IMR-90 (cell line): ENCODE results near the gene ZNF532. TPM values are rescaled to one million over a fixed set of nuclear protein-coding genes. Genes with fewer than 3 reads are reported as not detected.

Source experiments
- ATAC-seq: fragments of 200-7000 bp; cut with Tn5 transposase; 2 replicates; pipeline ENCODE4 v1.9.1; 2020; ENCODE audit warnings: low read depth, mild to moderate bottlenecking, moderate library complexity
- BruUV-seq: library from RNA; stranded (reverse); fragments of 400-500 nt; replicated peaks from 2 replicates; lab custom pipeline; 2021; lab: Mats Ljungman, UMichigan
- CTCF ChIA-PET: fragments of 300-600 bp; formaldehyde crosslinking; extraction: SDS; loops from one replicate; lab custom pipeline; 2021; ENCODE audit warnings: antibody characterized with exemption; lab: Yijun Ruan, JAX
- POLR2A ChIA-PET: fragments of 300-600 bp; sonication (Branson Sonifier 250); formaldehyde crosslinking; loops from one replicate; lab custom pipeline; 2022; ENCODE audit warnings: antibody characterized with exemption; ENCODE audit not compliant: unreplicated experiment; lab: Charles Lee
- DNase-seq: peaks from one replicate; pipeline ENCODE4 v3.0.0; 2013
- H2AFZ ChIP-seq: replicated peaks from 2 replicates; pipeline ENCODE3; 2013; ENCODE audit warnings: low read length, mild to moderate bottlenecking; ENCODE audit not compliant: poor library complexity
- H2AK5ac ChIP-seq: 2 replicates; pipeline ENCODE4 v1.6.1; 2013; ENCODE audit warnings: low read depth, low read length, inconsistent platforms
- H2AK9ac ChIP-seq: replicated peaks from 2 replicates; pipeline ENCODE3; 2013; ENCODE audit warnings: mild to moderate bottlenecking, low read depth, low read length, moderate library complexity; ENCODE audit not compliant: poor library complexity
- H2BK120ac ChIP-seq: 2 replicates; pipeline ENCODE4 v1.6.1; 2013; ENCODE audit warnings: low read depth, low read length, inconsistent platforms
- H2BK15ac ChIP-seq: 3 replicates; pipeline ENCODE4 v1.6.1; 2013; ENCODE audit warnings: low read depth, low read length, inconsistent platforms
- H2BK20ac ChIP-seq: 2 replicates; pipeline ENCODE4 v1.6.1; 2013; ENCODE audit warnings: low read depth, mild to moderate bottlenecking, inconsistent platforms, low read length, moderate library complexity
- H2BK5ac ChIP-seq: 2 replicates; pipeline ENCODE4 v1.6.1; 2013; ENCODE audit warnings: mild to moderate bottlenecking, low read depth, low read length, inconsistent platforms; ENCODE audit not compliant: poor library complexity, severe bottlenecking
- H3K14ac ChIP-seq: replicated peaks from 2 replicates; pipeline ENCODE4 v1.6.1; 2013; ENCODE audit warnings: low read depth, low read length, inconsistent platforms
- H3K18ac ChIP-seq: 2 replicates; pipeline ENCODE4 v1.6.1; 2013; ENCODE audit warnings: low read depth, low read length, control low read depth
- H3K23ac ChIP-seq: 2 replicates; pipeline ENCODE4 v1.6.1; 2013; ENCODE audit warnings: low read depth, low read length, inconsistent platforms
- H3K27ac ChIP-seq: 2 replicates; pipeline ENCODE4 v1.5.1; 2013; ENCODE audit warnings: mild to moderate bottlenecking, control low read depth, low read length; ENCODE audit not compliant: insufficient read depth
- H3K27me3 ChIP-seq: 2 replicates; pipeline ENCODE4 v1.6.1; 2013; ENCODE audit warnings: low read length; ENCODE audit not compliant: control insufficient read depth, insufficient read depth
- H3K36me3 ChIP-seq: 2 replicates; pipeline ENCODE4 v1.6.1; 2013; ENCODE audit warnings: low read length, mixed read lengths; ENCODE audit not compliant: control insufficient read depth, insufficient read depth
- H3K4ac ChIP-seq: 2 replicates; pipeline ENCODE4 v1.6.1; 2013; ENCODE audit warnings: low read depth, low read length, inconsistent platforms
- H3K4me1 ChIP-seq: 2 replicates; pipeline ENCODE4 v1.6.1; 2013; ENCODE audit warnings: low read length, mixed read lengths; ENCODE audit not compliant: control insufficient read depth, insufficient read depth
- H3K4me2 ChIP-seq: 2 replicates; pipeline ENCODE4 v1.6.1; 2013; ENCODE audit warnings: low read depth, mild to moderate bottlenecking, control low read depth, low read length, moderate library complexity
- H3K4me3 ChIP-seq: 2 replicates; pipeline ENCODE4 v1.5.1; 2013; ENCODE audit warnings: low read depth, mild to moderate bottlenecking, control low read depth, low read length, moderate library complexity; ENCODE audit not compliant: insufficient read depth
- H3K56ac ChIP-seq: 2 replicates; pipeline ENCODE4 v1.6.1; 2013; ENCODE audit warnings: low read length, inconsistent platforms; ENCODE audit not compliant: insufficient read depth; ENCODE audit errors: extremely low read depth
- H3K79me1 ChIP-seq, 2 experiments: 2 replicates each; pipeline ENCODE4 v1.6.1; 2013; ENCODE audit warnings: low read length in 2 of 2, inconsistent platforms in 1 of 2, low read depth in 1 of 2
- H3K9ac ChIP-seq: 2 replicates; pipeline ENCODE4 v1.6.1; 2013; ENCODE audit warnings: low read depth, low read length, control low read depth
- H3K9me1 ChIP-seq: 2 replicates; pipeline ENCODE4 v1.6.1; 2013; ENCODE audit warnings: low read length, inconsistent platforms; ENCODE audit not compliant: insufficient read depth
- H3K9me3 ChIP-seq: 2 replicates; pipeline ENCODE4 v1.6.1; 2013; ENCODE audit warnings: low read length; ENCODE audit not compliant: control insufficient read depth, insufficient read depth
- H4K20me1 ChIP-seq: 2 replicates; pipeline ENCODE4 v1.6.1; 2013; ENCODE audit warnings: low read length, inconsistent platforms; ENCODE audit not compliant: insufficient read depth
- H4K5ac ChIP-seq: 2 replicates; pipeline ENCODE4 v1.6.1; 2013; ENCODE audit warnings: mild to moderate bottlenecking, low read depth, low read length, control low read depth
- H4K8ac ChIP-seq, 2 experiments: 2 replicates each; pipeline ENCODE4 v1.6.1; 2013; ENCODE audit warnings: low read depth in 2 of 2, low read length in 2 of 2, control low read depth in 1 of 2, inconsistent platforms in 1 of 2
- H4K91ac ChIP-seq: 2 replicates; pipeline ENCODE4 v1.6.1; 2013; ENCODE audit warnings: low read depth, low read length, inconsistent platforms; ENCODE audit not compliant: insufficient read depth
- BHLHE40 ChIP-seq: fragments of 150-350 bp; IDR thresholded peaks from 2 replicates; pipeline ENCODE4 v1.6.1; 2016; ENCODE audit warnings: mild to moderate bottlenecking, low read depth, low read length
- CTCF ChIP-seq: conservative IDR thresholded peaks from 2 replicates; pipeline ENCODE4 v1.5.1; 2012; ENCODE audit warnings: mild to moderate bottlenecking, low read depth, low read length, improper control_type of control experiment
- RAD21 ChIP-seq: IDR thresholded peaks from 2 replicates; pipeline ENCODE4 v1.6.1; 2012; ENCODE audit warnings: low read length, improper control_type of control experiment
- WGBS, 2 experiments: methylation state at CpG; one replicate each; pipeline versions ENCODE4 v1.1.5 to v1.1.7; 2013; ENCODE audit warnings: missing lambda C conversion rate in 2 of 2; ENCODE audit not compliant: insufficient read length in 1 of 2; ENCODE audit errors: extremely low coverage in 2 of 2; 5-methylcytosine and 5-hydroxymethylcytosine counted together
- dilution Hi-C: fragments of 300-500 bp; cut with HindIII; formaldehyde crosslinking; loops from one replicate; pipeline ENCODE4 v1.14.3; 2018; ENCODE audit warnings: low sequenced_read_pairs; ENCODE audit not compliant: unreplicated experiment
- in situ Hi-C: fragments of 300-500 bp; cut with MboI; formaldehyde crosslinking; loops from 3 replicates; pipeline ENCODE4 v1.14.3; 2019; ENCODE audit warnings: low sequenced_read_pairs, inconsistent platforms, mixed read lengths
- intact Hi-C: fragments of 100-400 bp; cut with micrococcal nuclease; formaldehyde crosslinking; loops from 2 replicates; pipeline ENCODE4 v1.10.0; 2022
- polyA plus RNA-seq, 3 experiments: library from polyadenylated mRNA; depleted of rRNA; stranded (reverse); fragments of >200 nt; gene quantifications; 2 replicates each; pipeline ENCODE4 v1.2.3, GENCODE V29; 2012; ENCODE audit warnings: low replicate concordance in 1 of 3
- total RNA-seq: library from RNA; depleted of rRNA; stranded (reverse); fragments of >200 nt; gene quantifications from 2 replicates; pipeline ENCODE4 v1.2.3, GENCODE V29; 2012
- TF ChIP-seq, protein P1 (sequence below): fragments of 150-350 bp; IDR thresholded peaks from 2 replicates; pipeline ENCODE4 v1.6.1; 2016; ENCODE audit warnings: low read depth, mild to moderate bottlenecking, low read length, moderate library complexity, borderline replicate concordance

ZNF532 gene
- total and polyA plus RNA-seq, 2 of the 4 experiments (the other 2 are of a cell fraction), result 29.9 to 45.8 TPM

DNA sequence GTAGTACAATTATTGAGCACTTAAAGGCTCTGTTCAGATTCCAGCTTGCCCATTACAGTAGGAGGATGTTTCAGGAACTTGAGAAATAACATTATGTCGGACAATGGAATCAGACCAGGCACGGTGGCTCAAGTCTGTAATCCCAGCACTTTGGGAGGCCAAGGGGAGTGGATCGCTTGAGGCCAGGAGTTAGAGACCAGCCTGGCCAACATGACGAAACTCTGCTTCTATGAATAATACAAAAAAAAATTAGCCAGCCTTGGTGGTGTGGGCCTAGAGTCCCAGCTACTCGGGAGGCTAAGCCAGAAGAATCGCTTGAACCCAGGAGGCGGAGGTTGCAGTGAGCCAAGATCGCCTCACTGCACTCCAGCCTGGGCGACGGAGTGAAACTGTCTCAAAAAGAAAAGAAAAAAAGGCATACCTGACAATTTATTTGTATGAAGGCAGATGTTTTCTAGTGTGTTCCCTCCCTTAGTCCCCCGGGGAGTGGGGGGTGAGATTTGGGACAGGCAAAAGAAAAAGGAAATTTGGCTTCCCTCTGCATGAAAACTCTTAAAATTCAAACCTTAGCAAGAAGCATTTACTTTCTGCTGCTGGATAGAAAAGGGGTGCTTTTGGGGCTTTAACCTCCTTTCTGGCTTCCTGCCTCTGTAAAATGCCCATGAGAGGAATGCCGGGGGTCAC is 13.7 kb upstream of the ZNF532 start:
- Histone ChIP-seq H3K36me3 (no peaks in the 10 kb centered on the region), H3K18ac (no peak overlapping the region), H3K4me3 (no peak overlapping the region), H3K4me2 (no peak overlapping the region), H2AK5ac (no peak overlapping the region), H3K56ac (no peak overlapping the region), H4K20me1 (no peaks in the 10 kb centered on the region), H3K79me1 (no peaks in the 10 kb centered on the region), H3K9me3 (0 out of 2 replicates have a peak, but pooled peaks cover 2% of the 10 kb centered on the region), H3K27ac (no peak overlapping the region), H2BK5ac (no peak overlapping the region), H3K27me3 (no peaks in the 10 kb centered on the region), H3K4ac (no peak overlapping the region), H3K9me1 (no peaks in the 10 kb centered on the region), H2BK20ac (0 out of 2 replicates have a peak overlapping the region, but pooled peaks have one; percentile 34), H2AK9ac (no peak overlapping the region), H2BK15ac (no peak overlapping the region), H2BK120ac (no peak overlapping the region), H4K8ac (0 out of 4 replicates have a peak overlapping the region, but pooled peaks of 1 of the 2 experiments have one; percentile 5), H4K91ac (no peak overlapping the region), H4K5ac (no peak overlapping the region), H3K23ac (no peak overlapping the region), H2AFZ (no peak overlapping the region), H3K14ac (no peak overlapping the region), H3K4me1 (no peaks in the 10 kb centered on the region; the same call in 1 of the 2 replicates), H3K9ac (no peak overlapping the region)
- 100% methylated on average over 1 of the region's 12 CpGs; no CpG with 5 or more reads in 1 of the 2 experiments for WGBS, 2 experiments
- ChIA-PET POLR2A (no interaction called here), CTCF (no interaction called here)
- intact Hi-C loops, result no loop called here
- dilution Hi-C loops, result no loop called here
- TF ChIP-seq CTCF (no peak), RAD21 (no peak), BHLHE40 (no peak)
- TF ChIP-seq, protein P1, sequence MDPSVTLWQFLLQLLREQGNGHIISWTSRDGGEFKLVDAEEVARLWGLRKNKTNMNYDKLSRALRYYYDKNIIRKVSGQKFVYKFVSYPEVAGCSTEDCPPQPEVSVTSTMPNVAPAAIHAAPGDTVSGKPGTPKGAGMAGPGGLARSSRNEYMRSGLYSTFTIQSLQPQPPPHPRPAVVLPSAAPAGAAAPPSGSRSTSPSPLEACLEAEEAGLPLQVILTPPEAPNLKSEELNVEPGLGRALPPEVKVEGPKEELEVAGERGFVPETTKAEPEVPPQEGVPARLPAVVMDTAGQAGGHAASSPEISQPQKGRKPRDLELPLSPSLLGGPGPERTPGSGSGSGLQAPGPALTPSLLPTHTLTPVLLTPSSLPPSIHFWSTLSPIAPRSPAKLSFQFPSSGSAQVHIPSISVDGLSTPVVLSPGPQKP, result no peak
- no TSS peak for BruUV-seq
- ATAC-seq (no peak), DNase-seq (no peak)
- in situ Hi-C loops, result no loop called here
